Naive thymus-derived CD4-positive, alpha-beta T cell (primary cell): Measurements from ENCODE around the gene GNPTG. TPM values are rescaled to one million over a fixed set of nuclear protein-coding genes. Genes with fewer than 3 reads are reported as not detected.

ENCODE experiments used
- ATAC-seq: fragments of 150-1000 bp; cut with Tn5 transposase; 2 replicates; pipeline ENCODE4 v1.10.0; 2021; ENCODE audit warnings: mild to moderate bottlenecking, moderate library complexity
- CTCF ChIA-PET: fragments of 350-600 bp; sonication (Branson Sonifier 250); formaldehyde crosslinking; loops from one replicate; lab custom pipeline; 2021; ENCODE audit warnings: antibody characterized with exemption; lab: Charles Lee
- POLR2A ChIA-PET: fragments of 350-600 bp; sonication (Branson Sonifier 250); formaldehyde crosslinking; loops from one replicate; lab custom pipeline; 2021; ENCODE audit warnings: antibody characterized with exemption, inconsistent platforms; lab: Charles Lee
- DNase-seq, 9 donors: peaks; one replicate each; pipeline versions ENCODE4 v3.0.0 to v3.0.0-alpha.2; 2020 to 2022; ENCODE audit warnings: mixed read lengths in 1 of 9
- H3K27ac ChIP-seq: one replicate; pipeline ENCODE4 v1.7.0; 2013; ENCODE audit warnings: mild to moderate bottlenecking, low read depth, low read length, moderate library complexity
- H3K27me3 ChIP-seq, 2 donors: one replicate each; pipeline ENCODE4 v1.7.0; 2013; ENCODE audit warnings: low read length in 2 of 2, mild to moderate bottlenecking in 2 of 2, moderate library complexity in 2 of 2; ENCODE audit not compliant: control insufficient read depth in 2 of 2, insufficient read depth in 2 of 2
- H3K36me3 ChIP-seq, 3 experiments: 1 replicate in 2 of 3; 2 replicates in 1 of 3; pipeline ENCODE4 v1.7.0; 2013; ENCODE audit warnings: low read length in 3 of 3, mild to moderate bottlenecking in 3 of 3, moderate library complexity in 1 of 3; ENCODE audit not compliant: insufficient read depth in 3 of 3, control insufficient read depth in 2 of 3
- H3K4me1 ChIP-seq, 2 donors: one replicate each; pipeline ENCODE4 v1.7.0; 2013; ENCODE audit warnings: low read length in 2 of 2, mild to moderate bottlenecking in 2 of 2, moderate library complexity in 1 of 2; ENCODE audit not compliant: control insufficient read depth in 2 of 2, insufficient read depth in 2 of 2
- H3K4me3 ChIP-seq: 2 replicates; pipeline ENCODE4 v1.7.0; 2013; ENCODE audit warnings: mild to moderate bottlenecking, low read length
- H3K9me3 ChIP-seq, 3 experiments: 1 replicate in 2 of 3; 2 replicates in 1 of 3; pipeline ENCODE4 v1.7.0; 2013; ENCODE audit warnings: low read length in 3 of 3; ENCODE audit not compliant: control insufficient read depth in 2 of 3
- H3K27ac Mint-ChIP-seq, 9 donors: one replicate each; pipeline ENCODE4 v1.8.0; 2020 to 2022; ENCODE audit warnings: mixed read lengths in 9 of 9, mild to moderate bottlenecking in 8 of 9, moderate library complexity in 5 of 9, inconsistent platforms in 2 of 9
- H3K27me3 Mint-ChIP-seq, 5 donors: one replicate each; pipeline ENCODE4 v1.8.0; 2021 to 2022; ENCODE audit warnings: mixed read lengths in 5 of 5, mild to moderate bottlenecking in 1 of 5
- H3K36me3 Mint-ChIP-seq, 5 donors: one replicate each; pipeline ENCODE4 v1.8.0; 2020 to 2022; ENCODE audit warnings: mixed read lengths in 5 of 5, mild to moderate bottlenecking in 3 of 5, inconsistent platforms in 1 of 5
- H3K4me1 Mint-ChIP-seq, 7 donors: one replicate each; pipeline ENCODE4 v1.8.0; 2020 to 2022; ENCODE audit warnings: mixed read lengths in 7 of 7, mild to moderate bottlenecking in 3 of 7, inconsistent platforms in 1 of 7
- H3K4me3 Mint-ChIP-seq, 10 donors: one replicate each; pipeline ENCODE4 v1.8.0; 2020 to 2022; ENCODE audit warnings: mild to moderate bottlenecking in 10 of 10, mixed read lengths in 10 of 10, moderate library complexity in 6 of 10, inconsistent platforms in 2 of 10
- H3K9me3 Mint-ChIP-seq, 11 donors: one replicate each; pipeline ENCODE4 v1.8.0; 2020 to 2022; ENCODE audit warnings: mixed read lengths in 11 of 11, mild to moderate bottlenecking in 4 of 11, inconsistent platforms in 1 of 11, moderate library complexity in 1 of 11
- intact Hi-C, 2 donors: fragments of 100-400 bp; cut with micrococcal nuclease; formaldehyde crosslinking; loops; one replicate each; pipeline ENCODE4 v1.15.1; 2023
- polyA plus RNA-seq, 2 donors: library from polyadenylated mRNA; unstranded; fragments of 300-500 nt; fragmentation: Illumina TruSeq; gene quantifications; one replicate each; pipeline ENCODE4 v1.2.3, GENCODE V29; 2021
- total RNA-seq, 6 experiments: library from RNA in 5 of 6; stranded (reverse) in 5 of 6; gene quantifications; 1 replicate in 5 of 6; 2 replicates in 1 of 6; pipeline ENCODE4 v1.2.3 and lab custom pipeline; 2021 to 2026

Gene GNPTG
- total and polyA plus RNA-seq, 7 experiments from 2014 or later, result 37.9 to 57.7 (median 48.6) TPM

DNA sequence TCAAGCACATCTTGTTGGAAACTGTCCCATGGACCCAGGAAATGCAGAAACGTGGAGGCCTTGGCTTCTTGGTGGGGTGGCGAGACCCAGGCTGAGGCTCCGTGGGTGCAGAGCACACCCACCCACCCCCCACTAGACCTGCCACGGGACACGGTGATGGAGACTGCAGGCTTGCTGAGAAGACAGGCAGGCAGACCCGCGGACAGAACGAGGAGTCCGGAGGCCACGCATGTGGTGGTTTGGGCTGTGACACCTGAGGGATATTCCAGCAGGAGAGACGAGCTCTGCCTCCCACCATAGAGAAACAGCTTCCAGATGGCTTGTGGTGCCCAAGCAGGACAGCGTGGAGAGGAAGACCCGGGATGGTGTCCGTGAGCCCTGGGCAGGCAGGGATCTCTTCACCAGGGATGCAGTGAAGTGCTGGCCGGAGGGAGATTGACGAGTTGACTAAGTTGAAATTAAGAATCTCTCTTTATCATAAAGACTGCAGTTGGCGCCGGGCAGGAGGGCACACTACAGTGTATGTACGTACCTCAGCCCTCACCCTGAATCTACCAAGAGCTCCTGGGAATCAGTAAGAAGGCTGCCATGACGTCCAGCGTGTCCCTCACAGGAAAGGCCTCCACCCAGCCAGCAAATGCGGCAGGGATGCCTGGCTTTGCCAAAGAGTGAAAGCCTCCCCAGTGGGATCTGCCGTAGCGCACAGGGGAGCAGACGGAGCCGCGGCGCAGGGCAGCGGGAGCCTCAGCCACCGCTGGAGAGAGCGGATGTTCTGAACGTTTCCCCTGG is 34.1 kb upstream of the GNPTG start:
- Histone ChIP-seq H3K27me3 (no peaks in the 10 kb centered on the region), H3K4me3 (no peak overlapping the region), H3K4me1 (peaks cover 3 to 5% of the 10 kb centered on the region in 2 donors), H3K9me3 (no peaks in the 10 kb centered on the region), H3K27ac (no peak overlapping the region), H3K36me3 (peaks cover 26 to 99% (median 49%) of the 10 kb centered on the region in 3 experiments)
- DNase-seq (no peak), ATAC-seq (no peak)
- H3K4me3 Mint-ChIP-seq, result no peak overlapping the region
- H3K4me1 Mint-ChIP-seq, result peaks cover 1 to 16% (median 12%) of the 10 kb centered on the region in 7 donors
- ChIA-PET CTCF (no interaction called here), POLR2A (interaction anchor here (0.7 to 1.7 kb wide), 2 partner anchors 13 to 35 kb away, joined by 4 to 8 read pairs; no protein-coding TSS in a partner anchor)
- peaks cover 0 to 2% (median 0%) of the 10 kb centered on the region in 11 donors for H3K9me3 Mint-ChIP-seq
- intact Hi-C loops, result no loop called here
- H3K36me3 Mint-ChIP-seq, result peaks cover 4 to 41% (median 13%) of the 10 kb centered on the region in 5 donors
- H3K27me3 Mint-ChIP-seq, result no peaks in the 10 kb centered on the region
- no peak overlapping the region for H3K27ac Mint-ChIP-seq

DNA sequence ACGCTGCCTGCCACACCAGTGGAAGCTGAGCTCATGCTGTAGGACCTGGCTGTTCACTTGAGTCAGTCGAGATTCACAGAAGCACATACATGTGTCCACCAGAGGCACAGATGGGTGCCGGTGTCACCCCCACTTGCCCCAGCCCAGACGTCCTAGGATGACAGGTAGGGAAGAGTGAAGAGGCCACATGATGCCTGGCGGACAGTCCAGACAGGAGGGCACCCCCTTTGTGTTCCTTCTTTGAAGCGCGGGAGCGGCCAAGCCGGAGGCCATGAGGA is 33.5 kb upstream of the GNPTG start:
- Mint-ChIP-seq H3K27ac (peak overlapping the region in 1 of 9 donors; percentile 43), H3K36me3 (peaks cover 4 to 38% (median 13%) of the 10 kb centered on the region in 5 donors), H3K4me3 (no peak overlapping the region), H3K9me3 (peaks cover 0 to 2% (median 0%) of the 10 kb centered on the region in 11 donors), H3K27me3 (no peaks in the 10 kb centered on the region), H3K4me1 (peaks cover 0 to 13% (median 7%) of the 10 kb centered on the region in 7 donors)
- ChIA-PET POLR2A (no interaction called here), CTCF (no interaction called here)
- no peak for ATAC-seq
- H3K36me3 ChIP-seq, result peaks cover 22 to 97% (median 49%) of the 10 kb centered on the region in 3 experiments
- H3K4me3 ChIP-seq, result no peak overlapping the region
- H3K4me1 ChIP-seq, result no peaks in the 10 kb centered on the region
- H3K27me3 ChIP-seq, result no peaks in the 10 kb centered on the region
- intact Hi-C loops, result no loop called here
- H3K27ac ChIP-seq, result no peak overlapping the region
- DNase-seq, result no peak
- no peaks in the 10 kb centered on the region for H3K9me3 ChIP-seq

DNA sequence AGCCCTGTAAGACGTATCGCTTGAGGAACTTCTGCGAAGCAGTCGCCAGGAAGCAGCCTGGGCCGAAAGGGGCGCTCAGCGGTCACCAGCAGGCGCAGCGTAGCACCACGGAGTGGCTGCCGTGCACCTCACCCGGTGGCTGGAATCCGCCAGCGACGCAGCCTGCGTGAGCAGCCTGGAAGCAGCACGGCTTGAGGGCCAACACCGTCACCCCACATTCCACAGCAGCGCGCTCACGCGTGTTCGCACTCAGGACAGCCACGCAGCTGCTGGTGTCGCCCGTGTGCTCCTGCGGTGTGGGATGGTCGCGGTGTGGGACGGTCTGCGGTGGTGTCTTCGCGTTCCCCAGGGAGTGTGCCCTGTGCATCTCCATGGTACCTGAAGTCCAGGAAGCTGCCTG is 32.7 kb upstream of the GNPTG start:
- CTCF ChIA-PET, result no interaction called here
- Mint-ChIP-seq H3K36me3 (peaks cover 4 to 44% (median 15%) of the 10 kb centered on the region in 5 donors), H3K9me3 (peaks cover 0 to 2% (median 0%) of the 10 kb centered on the region in 11 donors), H3K27me3 (no peaks in the 10 kb centered on the region), H3K4me1 (peaks cover 0 to 10% (median 5%) of the 10 kb centered on the region in 7 donors), H3K4me3 (no peak overlapping the region), H3K27ac (no peak overlapping the region)
- no peak for ATAC-seq
- Histone ChIP-seq H3K27me3 (no peaks in the 10 kb centered on the region), H3K36me3 (peaks cover 22 to 98% (median 53%) of the 10 kb centered on the region in 3 experiments), H3K4me1 (no peaks in the 10 kb centered on the region), H3K27ac (no peak overlapping the region), H3K4me3 (no peak overlapping the region), H3K9me3 (no peaks in the 10 kb centered on the region)
- DNase-seq, result no peak
- intact Hi-C loops, result no loop called here
- POLR2A ChIA-PET, result no interaction called here

DNA sequence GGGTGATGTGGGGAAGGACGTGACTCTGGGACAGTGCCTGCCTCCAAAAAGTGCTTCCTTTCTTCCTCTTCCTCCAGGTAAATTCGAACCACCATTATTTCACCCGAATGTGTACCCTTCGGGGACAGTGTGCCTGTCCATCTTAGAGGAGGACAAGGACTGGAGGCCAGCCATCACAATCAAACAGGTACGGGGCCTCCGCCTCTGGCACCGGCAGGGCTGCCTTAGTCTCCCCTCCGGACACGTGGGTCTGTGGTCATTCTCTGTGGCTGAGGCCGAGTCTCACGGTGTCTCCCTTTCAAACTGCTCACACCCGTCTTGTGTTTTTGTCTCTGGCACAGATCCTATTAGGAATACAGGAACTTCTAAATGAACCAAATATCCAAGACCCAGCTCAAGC is 31.6 kb upstream of the GNPTG start:
- Histone ChIP-seq H3K4me1 (no peaks in the 10 kb centered on the region), H3K27me3 (no peaks in the 10 kb centered on the region), H3K9me3 (no peaks in the 10 kb centered on the region), H3K27ac (no peak overlapping the region), H3K36me3 (peaks cover 22 to 98% (median 45%) of the 10 kb centered on the region in 3 experiments), H3K4me3 (no peak overlapping the region)
- H3K27me3 Mint-ChIP-seq, result no peaks in the 10 kb centered on the region
- H3K4me1 Mint-ChIP-seq, result peaks cover 0 to 6% (median 0%) of the 10 kb centered on the region in 7 donors
- POLR2A ChIA-PET, result no interaction called here
- no peak overlapping the region for H3K4me3 Mint-ChIP-seq
- CTCF ChIA-PET, result no interaction called here
- H3K36me3 Mint-ChIP-seq, result peaks cover 4 to 52% (median 19%) of the 10 kb centered on the region in 5 donors
- intact Hi-C loops, result no loop called here
- DNase-seq (no peak), ATAC-seq (no peak)
- peaks cover 0 to 2% (median 0%) of the 10 kb centered on the region in 11 donors for H3K9me3 Mint-ChIP-seq
- no peak overlapping the region for H3K27ac Mint-ChIP-seq

DNA sequence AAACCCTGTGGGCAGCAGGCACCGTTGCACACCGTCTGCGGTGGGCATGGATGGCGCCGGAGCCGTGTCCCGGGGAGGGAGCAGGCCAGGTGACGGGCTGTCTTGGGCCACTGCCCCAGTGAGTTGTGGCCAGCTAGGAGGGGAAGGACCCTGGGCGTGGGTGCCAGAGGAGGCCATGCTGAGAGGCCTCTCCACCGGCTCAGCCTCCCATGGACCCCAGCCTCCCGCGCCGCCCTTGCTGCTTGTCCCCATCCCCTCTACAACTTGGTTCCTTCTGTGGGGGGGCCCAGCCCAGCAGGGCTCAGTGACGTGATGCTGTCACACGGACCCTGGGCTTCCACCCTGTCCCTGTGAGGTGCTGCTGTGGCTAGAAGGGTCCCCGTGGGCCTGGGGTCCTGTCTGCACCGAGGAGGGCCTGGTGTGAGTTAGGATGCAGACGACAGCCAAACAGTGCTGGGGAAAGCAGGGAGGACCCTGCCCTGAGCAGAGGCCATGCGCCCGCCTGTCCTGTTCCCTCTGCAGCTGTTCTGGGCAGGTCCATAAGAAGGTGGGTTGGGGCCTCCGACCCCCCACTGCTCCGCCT is 31.0 kb upstream of the GNPTG start:
- no peak overlapping the region for H3K4me3 Mint-ChIP-seq
- H3K27ac Mint-ChIP-seq, result no peak overlapping the region
- peaks cover 0 to 6% (median 0%) of the 10 kb centered on the region in 7 donors for H3K4me1 Mint-ChIP-seq
- H3K4me3 ChIP-seq, result no peak overlapping the region
- H3K9me3 ChIP-seq, result no peaks in the 10 kb centered on the region
- no peaks in the 10 kb centered on the region for H3K27me3 Mint-ChIP-seq
- H3K36me3 ChIP-seq, result peaks cover 22 to 98% (median 41%) of the 10 kb centered on the region in 3 experiments
- H3K4me1 ChIP-seq, result no peaks in the 10 kb centered on the region
- peaks cover 0 to 2% (median 0%) of the 10 kb centered on the region in 11 donors for H3K9me3 Mint-ChIP-seq
- ATAC-seq (no peak), DNase-seq (no peak)
- peaks cover 4 to 48% (median 19%) of the 10 kb centered on the region in 5 donors for H3K36me3 Mint-ChIP-seq
- no peak overlapping the region for H3K27ac ChIP-seq
- no peaks in the 10 kb centered on the region for H3K27me3 ChIP-seq
- POLR2A ChIA-PET, result no interaction called here
- intact Hi-C loops, result no loop called here
- CTCF ChIA-PET, result interaction anchor here (0.7 kb wide), 1 partner anchor 264 kb away, joined by 3 read pairs; no protein-coding TSS in a partner anchor

DNA sequence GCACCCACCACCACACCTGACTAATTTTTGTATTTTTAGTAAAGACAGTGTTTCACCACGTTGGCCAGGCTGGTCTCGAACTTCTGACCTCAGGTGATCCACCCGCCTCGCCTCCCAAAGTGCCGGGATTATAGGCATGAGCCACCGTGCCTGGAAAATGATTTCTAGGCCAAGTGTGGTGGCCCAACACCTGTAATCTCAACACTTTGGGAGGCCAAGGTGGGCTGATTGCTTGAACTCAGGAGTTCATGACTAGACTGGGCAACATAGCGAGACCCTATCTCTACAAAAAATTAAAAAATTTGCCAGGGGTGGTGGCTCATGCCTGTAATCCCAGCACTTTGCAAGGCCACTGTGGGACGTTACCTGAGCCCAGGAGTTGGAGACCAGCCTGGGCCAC is 29.3 kb upstream of the GNPTG start:
- no peak for DNase-seq
- peaks cover 13 to 86% (median 31%) of the 10 kb centered on the region in 3 experiments for H3K36me3 ChIP-seq
- H3K27ac ChIP-seq, result no peak overlapping the region
- no peaks in the 10 kb centered on the region for H3K27me3 ChIP-seq
- peaks cover 0 to 5% (median 0%) of the 10 kb centered on the region in 7 donors for H3K4me1 Mint-ChIP-seq
- H3K4me1 ChIP-seq, result no peaks in the 10 kb centered on the region
- H3K4me3 ChIP-seq, result no peak overlapping the region
- H3K4me3 Mint-ChIP-seq, result no peak overlapping the region
- no peaks in the 10 kb centered on the region for H3K9me3 ChIP-seq
- peaks cover 4 to 41% (median 19%) of the 10 kb centered on the region in 5 donors for H3K36me3 Mint-ChIP-seq
- H3K27me3 Mint-ChIP-seq, result no peaks in the 10 kb centered on the region
- POLR2A ChIA-PET, result no interaction called here
- no peaks in the 10 kb centered on the region for H3K9me3 Mint-ChIP-seq
- no peak overlapping the region for H3K27ac Mint-ChIP-seq
- ATAC-seq, result no peak
- intact Hi-C loops, result no loop called here
- CTCF ChIA-PET, result interaction anchor here (0.7 kb wide), 1 partner anchor 1227 kb away, joined by 4 read pairs; no protein-coding TSS in a partner anchor
